GM12878 (cell line): ENCODE data around the gene SEMA4A. TPM values are rescaled to one million over a fixed set of nuclear protein-coding genes. Genes with fewer than 3 reads are reported as not detected.

Experiments used
- BCL11A ChIP-seq: IDR thresholded peaks from 2 replicates; pipeline ENCODE4 v1.6.1; 2011; ENCODE audit warnings: low read depth, low read length
- CEBPB ChIP-seq, 2 experiments: fragments of 150-350 bp in 1 of 2; IDR thresholded peaks; 2 replicates each; pipeline ENCODE4 v1.6.1; 2012 to 2014; ENCODE audit warnings: low read depth in 2 of 2, low read length in 2 of 2, borderline replicate concordance in 1 of 2, inconsistent platforms in 1 of 2
- CHD1 ChIP-seq: IDR thresholded peaks from 2 replicates; pipeline ENCODE4 v1.6.1; 2012; ENCODE audit warnings: low read depth, low read length, improper control_type of control experiment
- DPF2 ChIP-seq: fragments of 450-650 bp; IDR thresholded peaks from 2 replicates; pipeline ENCODE4 v1.6.1; 2017; ENCODE audit warnings: mild to moderate bottlenecking
- IKZF1 ChIP-seq: fragments of 450-650 bp; conservative IDR thresholded peaks from 2 replicates; pipeline ENCODE4 v1.6.1; 2017; ENCODE audit warnings: antibody characterized with exemption, mild to moderate bottlenecking
- NFIC ChIP-seq: IDR thresholded peaks from 2 replicates; pipeline ENCODE4 v1.6.1; 2012; ENCODE audit warnings: low read depth, mild to moderate bottlenecking, inconsistent platforms, low read length, moderate library complexity
- POU2F2 ChIP-seq: IDR thresholded peaks from 3 replicates; pipeline ENCODE4 v1.6.1; 2011; ENCODE audit warnings: low read depth, mild to moderate bottlenecking, low read length, borderline replicate concordance
- RFX5 ChIP-seq: IDR thresholded peaks from 2 replicates; pipeline ENCODE4 v1.6.1; 2011; ENCODE audit warnings: low read depth, low read length, improper control_type of control experiment
- RUNX3 ChIP-seq: IDR thresholded peaks from 2 replicates; pipeline ENCODE4 v1.6.1; 2012; ENCODE audit warnings: low read length, inconsistent platforms
- SMARCA5 ChIP-seq: fragments of 450-650 bp; IDR thresholded peaks from 2 replicates; pipeline ENCODE4 v1.6.1; 2017; ENCODE audit warnings: mild to moderate bottlenecking
- SP1 ChIP-seq: IDR thresholded peaks from one replicate; pipeline ENCODE4 v1.6.1; 2011; ENCODE audit warnings: low read depth, low read length
- SRF ChIP-seq, 2 experiments: IDR thresholded peaks; 2 replicates each; pipeline ENCODE4 v1.6.1; 2011; ENCODE audit warnings: low read depth in 2 of 2, low read length in 2 of 2, mild to moderate bottlenecking in 1 of 2, moderate library complexity in 1 of 2
- SUZ12 ChIP-seq: fragments of 200-600 bp; sonication (generic); IDR thresholded peaks from one replicate; pipeline ENCODE4 v1.6.1; 2018; ENCODE audit warnings: antibody characterized with exemption, mild to moderate bottlenecking; ENCODE audit not compliant: unreplicated experiment
- TCF12 ChIP-seq: IDR thresholded peaks from 2 replicates; pipeline ENCODE4 v1.6.1; 2011; ENCODE audit warnings: low read depth, mild to moderate bottlenecking, low read length
- TCF3 ChIP-seq: IDR thresholded peaks from 2 replicates; pipeline ENCODE4 v1.6.1; 2012; ENCODE audit warnings: low read depth, mild to moderate bottlenecking, low read length, borderline replicate concordance; ENCODE audit not compliant: insufficient read depth
- TCF7 ChIP-seq: IDR thresholded peaks from 2 replicates; pipeline ENCODE4 v1.6.1; 2014; ENCODE audit warnings: antibody characterized with exemption, borderline replicate concordance
- polyA plus RNA-seq, 11 experiments: library from polyadenylated mRNA; depleted of rRNA in 4 of 11; unstranded in 6 of 11; stranded (reverse) in 5 of 11; fragments of >200 nt; fragmentation: Nextera tagmentation in 4 of 11; fragmentation: Illumina TruSeq in 1 of 11; extraction: Ambion mirVana in 4 of 11; extraction: Trizol in 1 of 11; gene quantifications; 1 replicate in 1 of 11; 2 replicates in 10 of 11; pipeline versions ENCODE4 v1.2.1 to v1.2.3, GENCODE V29; 2011 to 2016; ENCODE audit warnings: inconsistent platforms in 2 of 11, missing spikeins in 2 of 11, low read depth in 1 of 11
- total RNA-seq, 4 experiments: library from RNA; depleted of rRNA in 3 of 4; stranded (reverse); fragments of >200 nt in 3 of 4; fragmentation: Illumina TruSeq in 1 of 4; extraction: Trizol in 1 of 4; gene quantifications; 2 replicates each; pipeline versions ENCODE4 v1.2.1 to v1.2.3, GENCODE V29; 2013 to 2021
- TF ChIP-seq, protein P1 (sequence below): IDR thresholded peaks from 2 replicates; pipeline ENCODE4 v1.6.1; 2012; ENCODE audit warnings: low read depth, low read length, improper control_type of control experiment
- TF ChIP-seq, protein P2 (sequence below): IDR thresholded peaks from 2 replicates; pipeline ENCODE4 v1.6.1; 2011; ENCODE audit warnings: low read depth, mild to moderate bottlenecking, low read length, moderate library complexity, borderline replicate concordance; ENCODE audit errors: extremely low read depth
- TF ChIP-seq, protein P3 (sequence below): fragments of 450-650 bp; IDR thresholded peaks from 2 replicates; pipeline ENCODE4 v1.6.1; 2017; ENCODE audit warnings: mild to moderate bottlenecking, moderate library complexity
- TF ChIP-seq, protein P4 (sequence below): IDR thresholded peaks from 2 replicates; pipeline ENCODE4 v1.6.1; 2011; ENCODE audit warnings: borderline replicate concordance, low read depth, mild to moderate bottlenecking, moderate library complexity, low read length; ENCODE audit not compliant: insufficient read depth, poor library complexity, severe bottlenecking
- TF ChIP-seq, protein P5 (sequence below): IDR thresholded peaks from 2 replicates; pipeline ENCODE4 v1.6.1; 2012; ENCODE audit warnings: low read length, inconsistent platforms

The SEMA4A gene
- total and polyA plus RNA-seq, 10 of the 15 experiments (the other 5 are each of a cell fraction or from before 2014, with no cell fraction given) = 2.6 to 64.2 (median 32.8) TPM

DNA sequence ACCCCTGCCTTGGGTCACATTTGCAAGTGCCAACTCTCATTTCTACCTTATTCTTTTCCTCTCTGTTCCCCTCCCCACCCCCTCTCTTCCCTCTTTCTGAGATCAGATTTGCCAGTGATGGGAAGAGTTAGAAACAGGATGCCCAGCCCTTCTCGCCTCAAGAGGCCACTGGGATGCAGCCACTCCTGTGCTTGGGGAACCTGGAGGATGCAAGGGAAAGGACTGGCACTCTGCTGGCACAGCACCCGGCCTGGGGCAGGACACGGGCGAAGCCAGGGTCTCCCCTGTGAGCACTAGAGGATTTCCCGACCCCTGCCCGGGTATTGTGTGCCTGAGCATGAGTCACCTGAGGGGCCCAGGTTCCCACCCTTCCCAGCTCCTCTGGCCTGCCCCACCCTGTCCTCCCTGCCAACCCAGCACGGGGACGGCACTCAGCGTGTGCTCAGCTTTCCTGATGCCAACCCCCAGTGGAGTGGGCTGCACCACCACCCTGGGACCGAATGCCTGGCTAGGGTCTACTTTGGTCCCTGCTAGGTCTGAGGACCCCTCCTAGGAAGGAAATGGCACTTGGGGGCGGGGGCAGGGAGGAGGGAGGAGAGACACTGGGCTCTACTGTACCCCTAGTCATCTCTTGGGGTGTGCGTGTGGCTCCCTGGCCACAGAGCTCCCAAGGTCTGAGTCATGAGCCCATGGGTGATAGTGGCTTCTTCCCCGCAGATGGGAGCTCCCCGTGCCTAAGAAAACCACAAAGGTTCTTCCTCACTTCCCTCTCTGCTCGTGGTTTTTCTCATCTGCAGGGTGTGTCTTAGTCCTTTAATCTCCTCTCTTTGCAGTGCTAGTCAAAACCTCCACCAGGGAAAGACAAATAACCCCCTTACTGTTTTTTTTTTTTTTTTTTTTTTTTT, 26.5 kb upstream of the SEMA4A start (continued):
- TF ChIP-seq, protein P1, sequence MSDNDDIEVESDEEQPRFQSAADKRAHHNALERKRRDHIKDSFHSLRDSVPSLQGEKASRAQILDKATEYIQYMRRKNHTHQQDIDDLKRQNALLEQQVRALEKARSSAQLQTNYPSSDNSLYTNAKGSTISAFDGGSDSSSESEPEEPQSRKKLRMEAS = 0 out of 2 replicates have a peak, but pooled peaks have one; percentile 27
- TF ChIP-seq BCL11A (peak; percentile 97), TCF7 (no peak; the same call in none of the 2 replicates), TCF12 (peak; percentile 85), RUNX3 (peak; percentile 99), CHD1 (no peak), SUZ12 (no peak), POU2F2 (peak; percentile 76; the same call in 2 of the 3 replicates), IKZF1 (peak; percentile 98), DPF2 (peak; percentile 95), SRF (IDR thresholded peaks at IDR 0.05; ENCODE audit: low read depth in 2 of 2, low read length in 2 of 2) (0 out of 4 replicates have a peak, but pooled peaks of 1 of the 2 experiments have one; percentile 28), SMARCA5 (peak; percentile 84), SP1 (peak; percentile 79), TCF3 (peak; percentile 84), NFIC (peak; percentile 97), RFX5 (no peak), CEBPB (IDR thresholded peaks at IDR 0.05; ENCODE audit: borderline replicate concordance in 1 of 2, low read depth in 2 of 2, low read length in 2 of 2) (no peak)
- TF ChIP-seq, protein P2, sequence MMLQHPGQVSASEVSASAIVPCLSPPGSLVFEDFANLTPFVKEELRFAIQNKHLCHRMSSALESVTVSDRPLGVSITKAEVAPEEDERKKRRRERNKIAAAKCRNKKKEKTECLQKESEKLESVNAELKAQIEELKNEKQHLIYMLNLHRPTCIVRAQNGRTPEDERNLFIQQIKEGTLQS = no peak
- TF ChIP-seq, protein P3, sequence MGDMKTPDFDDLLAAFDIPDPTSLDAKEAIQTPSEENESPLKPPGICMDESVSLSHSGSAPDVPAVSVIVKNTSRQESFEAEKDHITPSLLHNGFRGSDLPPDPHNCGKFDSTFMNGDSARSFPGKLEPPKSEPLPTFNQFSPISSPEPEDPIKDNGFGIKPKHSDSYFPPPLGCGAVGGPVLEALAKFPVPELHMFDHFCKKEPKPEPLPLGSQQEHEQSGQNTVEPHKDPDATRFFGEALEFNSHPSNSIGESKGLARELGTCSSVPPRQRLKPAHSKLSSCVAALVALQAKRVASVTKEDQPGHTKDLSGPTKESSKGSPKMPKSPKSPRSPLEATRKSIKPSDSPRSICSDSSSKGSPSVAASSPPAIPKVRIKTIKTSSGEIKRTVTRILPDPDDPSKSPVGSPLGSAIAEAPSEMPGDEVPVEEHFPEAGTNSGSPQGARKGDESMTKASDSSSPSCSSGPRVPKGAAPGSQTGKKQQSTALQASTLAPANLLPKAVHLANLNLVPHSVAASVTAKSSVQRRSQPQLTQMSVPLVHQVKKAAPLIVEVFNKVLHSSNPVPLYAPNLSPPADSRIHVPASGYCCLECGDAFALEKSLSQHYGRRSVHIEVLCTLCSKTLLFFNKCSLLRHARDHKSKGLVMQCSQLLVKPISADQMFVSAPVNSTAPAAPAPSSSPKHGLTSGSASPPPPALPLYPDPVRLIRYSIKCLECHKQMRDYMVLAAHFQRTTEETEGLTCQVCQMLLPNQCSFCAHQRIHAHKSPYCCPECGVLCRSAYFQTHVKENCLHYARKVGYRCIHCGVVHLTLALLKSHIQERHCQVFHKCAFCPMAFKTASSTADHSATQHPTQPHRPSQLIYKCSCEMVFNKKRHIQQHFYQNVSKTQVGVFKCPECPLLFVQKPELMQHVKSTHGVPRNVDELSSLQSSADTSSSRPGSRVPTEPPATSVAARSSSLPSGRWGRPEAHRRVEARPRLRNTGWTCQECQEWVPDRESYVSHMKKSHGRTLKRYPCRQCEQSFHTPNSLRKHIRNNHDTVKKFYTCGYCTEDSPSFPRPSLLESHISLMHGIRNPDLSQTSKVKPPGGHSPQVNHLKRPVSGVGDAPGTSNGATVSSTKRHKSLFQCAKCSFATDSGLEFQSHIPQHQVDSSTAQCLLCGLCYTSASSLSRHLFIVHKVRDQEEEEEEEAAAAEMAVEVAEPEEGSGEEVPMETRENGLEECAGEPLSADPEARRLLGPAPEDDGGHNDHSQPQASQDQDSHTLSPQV = no peak
- TF ChIP-seq, protein P4, sequence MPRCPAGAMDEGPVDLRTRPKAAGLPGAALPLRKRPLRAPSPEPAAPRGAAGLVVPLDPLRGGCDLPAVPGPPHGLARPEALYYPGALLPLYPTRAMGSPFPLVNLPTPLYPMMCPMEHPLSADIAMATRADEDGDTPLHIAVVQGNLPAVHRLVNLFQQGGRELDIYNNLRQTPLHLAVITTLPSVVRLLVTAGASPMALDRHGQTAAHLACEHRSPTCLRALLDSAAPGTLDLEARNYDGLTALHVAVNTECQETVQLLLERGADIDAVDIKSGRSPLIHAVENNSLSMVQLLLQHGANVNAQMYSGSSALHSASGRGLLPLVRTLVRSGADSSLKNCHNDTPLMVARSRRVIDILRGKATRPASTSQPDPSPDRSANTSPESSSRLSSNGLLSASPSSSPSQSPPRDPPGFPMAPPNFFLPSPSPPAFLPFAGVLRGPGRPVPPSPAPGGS = peak; percentile 84
- TF ChIP-seq, protein P5, sequence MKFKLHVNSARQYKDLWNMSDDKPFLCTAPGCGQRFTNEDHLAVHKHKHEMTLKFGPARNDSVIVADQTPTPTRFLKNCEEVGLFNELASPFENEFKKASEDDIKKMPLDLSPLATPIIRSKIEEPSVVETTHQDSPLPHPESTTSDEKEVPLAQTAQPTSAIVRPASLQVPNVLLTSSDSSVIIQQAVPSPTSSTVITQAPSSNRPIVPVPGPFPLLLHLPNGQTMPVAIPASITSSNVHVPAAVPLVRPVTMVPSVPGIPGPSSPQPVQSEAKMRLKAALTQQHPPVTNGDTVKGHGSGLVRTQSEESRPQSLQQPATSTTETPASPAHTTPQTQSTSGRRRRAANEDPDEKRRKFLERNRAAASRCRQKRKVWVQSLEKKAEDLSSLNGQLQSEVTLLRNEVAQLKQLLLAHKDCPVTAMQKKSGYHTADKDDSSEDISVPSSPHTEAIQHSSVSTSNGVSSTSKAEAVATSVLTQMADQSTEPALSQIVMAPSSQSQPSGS = peak; percentile 79
